Endothelial cell (in vitro differentiated cells): ENCODE data around the gene TTC13. TPM values are rescaled to one million over a fixed set of nuclear protein-coding genes. Genes with fewer than 3 reads are reported as not detected.

ENCODE experiments used
- DNase-seq: peaks from one replicate; pipeline ENCODE4 v3.0.0; 2021; ENCODE audit warnings: low spot score
- H3K27ac Mint-ChIP-seq: one replicate; pipeline ENCODE4 v1.8.0; 2021; ENCODE audit warnings: mixed read lengths, inconsistent platforms; ENCODE audit not compliant: unreplicated experiment
- H3K27me3 Mint-ChIP-seq: one replicate; pipeline ENCODE4 v1.8.0; 2021; ENCODE audit warnings: mild to moderate bottlenecking, moderate library complexity, mixed read lengths, inconsistent platforms; ENCODE audit not compliant: unreplicated experiment
- H3K36me3 Mint-ChIP-seq: one replicate; pipeline ENCODE4 v1.8.0; 2021; ENCODE audit warnings: mild to moderate bottlenecking, low read depth, mixed read lengths, inconsistent platforms; ENCODE audit not compliant: unreplicated experiment
- H3K4me1 Mint-ChIP-seq: one replicate; pipeline ENCODE4 v1.8.0; 2021; ENCODE audit warnings: mild to moderate bottlenecking, mixed read lengths, inconsistent platforms; ENCODE audit not compliant: unreplicated experiment
- H3K4me3 Mint-ChIP-seq: one replicate; pipeline ENCODE4 v1.8.0; 2021; ENCODE audit warnings: mild to moderate bottlenecking, mixed read lengths, inconsistent platforms; ENCODE audit not compliant: unreplicated experiment
- H3K9me3 Mint-ChIP-seq: one replicate; pipeline ENCODE4 v1.8.0; 2021; ENCODE audit warnings: mixed read lengths, inconsistent platforms; ENCODE audit not compliant: unreplicated experiment
- CTCF ChIP-seq: fragments of 200-600 bp; sonication (generic); IDR thresholded peaks from one replicate; pipeline ENCODE4 v1.5.0; 2021; ENCODE audit warnings: antibody characterized with exemption; ENCODE audit not compliant: unreplicated experiment
- total RNA-seq: library from RNA; stranded (reverse); fragmentation: NEBNext Ultra II Directional; extraction: Animal tissue kit (Norgen Biotek cat#: 25700); gene quantifications from one replicate; pipeline ENCODE4 v1.2.1, GENCODE V29; 2021; ENCODE audit not compliant: unreplicated experiment

TTC13 gene
- total RNA-seq, 1 donor from 2014 or later, result 62.5 TPM

- no peak for DNase-seq
- TF ChIP-seq CTCF, result no peak
- H3K4me1 Mint-ChIP-seq, result peaks cover 28% of the 10 kb centered on the region
- H3K27ac Mint-ChIP-seq, result no peak overlapping the region
- no peak overlapping the region for H3K4me3 Mint-ChIP-seq
- H3K27me3 Mint-ChIP-seq, result peaks cover 7% of the 10 kb centered on the region
- no peaks in the 10 kb centered on the region for H3K9me3 Mint-ChIP-seq
- peaks cover 45% of the 10 kb centered on the region for H3K36me3 Mint-ChIP-seq
These were observed 41.0 kb upstream of the TTC13 start for GRCh38 chr1:231019711-231020110.

GRCh38 chr1:231016966-231017365 lies 38.3 kb upstream of the TTC13 start:
- Mint-ChIP-seq H3K27me3 (peaks cover 2% of the 10 kb centered on the region), H3K36me3 (peaks cover 33% of the 10 kb centered on the region), H3K27ac (no peak overlapping the region), H3K4me1 (peaks cover 20% of the 10 kb centered on the region), H3K4me3 (no peak overlapping the region), H3K9me3 (no peaks in the 10 kb centered on the region)
- DNase-seq, result no peak
- TF ChIP-seq CTCF, result no peak

GRCh38 chr1:231016234-231016633 lies 37.6 kb upstream of the TTC13 start:
- Mint-ChIP-seq H3K4me3 (no peak overlapping the region), H3K36me3 (peaks cover 26% of the 10 kb centered on the region), H3K4me1 (peaks cover 12% of the 10 kb centered on the region), H3K27ac (no peak overlapping the region), H3K27me3 (no peaks in the 10 kb centered on the region), H3K9me3 (no peaks in the 10 kb centered on the region)
- no peak for DNase-seq
- no peak for TF ChIP-seq CTCF

- no peak for TF ChIP-seq CTCF
- Mint-ChIP-seq H3K4me1 (peaks cover 2% of the 10 kb centered on the region), H3K36me3 (peaks cover 9% of the 10 kb centered on the region), H3K27me3 (no peaks in the 10 kb centered on the region), H3K4me3 (no peak overlapping the region), H3K9me3 (no peaks in the 10 kb centered on the region), H3K27ac (no peak overlapping the region)
- DNase-seq, result no peak
These were observed 34.8 kb upstream of the TTC13 start for GRCh38 chr1:231013391-231014015.

GRCh38 chr1:231011963-231012362 lies 33.3 kb upstream of the TTC13 start:
- H3K36me3 Mint-ChIP-seq, result no peaks in the 10 kb centered on the region
- no peak for DNase-seq
- peaks cover 2% of the 10 kb centered on the region for H3K4me1 Mint-ChIP-seq
- peaks cover 2% of the 10 kb centered on the region for H3K27me3 Mint-ChIP-seq
- H3K27ac Mint-ChIP-seq, result no peak overlapping the region
- no peak for TF ChIP-seq CTCF
- H3K9me3 Mint-ChIP-seq, result no peaks in the 10 kb centered on the region
- H3K4me3 Mint-ChIP-seq, result no peak overlapping the region
